Endothelial cell (in vitro differentiated cells): ENCODE data around the gene IRF1. TPM values are rescaled to one million over a fixed set of nuclear protein-coding genes. Genes with fewer than 3 reads are reported as not detected.

Source experiments
- DNase-seq: peaks from one replicate; pipeline ENCODE4 v3.0.0; 2021; ENCODE audit warnings: low spot score
- H3K27ac Mint-ChIP-seq: one replicate; pipeline ENCODE4 v1.8.0; 2021; ENCODE audit warnings: mixed read lengths, inconsistent platforms; ENCODE audit not compliant: unreplicated experiment
- H3K27me3 Mint-ChIP-seq: one replicate; pipeline ENCODE4 v1.8.0; 2021; ENCODE audit warnings: mild to moderate bottlenecking, moderate library complexity, mixed read lengths, inconsistent platforms; ENCODE audit not compliant: unreplicated experiment
- H3K36me3 Mint-ChIP-seq: one replicate; pipeline ENCODE4 v1.8.0; 2021; ENCODE audit warnings: mild to moderate bottlenecking, low read depth, mixed read lengths, inconsistent platforms; ENCODE audit not compliant: unreplicated experiment
- H3K4me1 Mint-ChIP-seq: one replicate; pipeline ENCODE4 v1.8.0; 2021; ENCODE audit warnings: mild to moderate bottlenecking, mixed read lengths, inconsistent platforms; ENCODE audit not compliant: unreplicated experiment
- H3K4me3 Mint-ChIP-seq: one replicate; pipeline ENCODE4 v1.8.0; 2021; ENCODE audit warnings: mild to moderate bottlenecking, mixed read lengths, inconsistent platforms; ENCODE audit not compliant: unreplicated experiment
- H3K9me3 Mint-ChIP-seq: one replicate; pipeline ENCODE4 v1.8.0; 2021; ENCODE audit warnings: mixed read lengths, inconsistent platforms; ENCODE audit not compliant: unreplicated experiment
- CTCF ChIP-seq: fragments of 200-600 bp; sonication (generic); IDR thresholded peaks from one replicate; pipeline ENCODE4 v1.5.0; 2021; ENCODE audit warnings: antibody characterized with exemption; ENCODE audit not compliant: unreplicated experiment
- total RNA-seq: library from RNA; stranded (reverse); fragmentation: NEBNext Ultra II Directional; extraction: Animal tissue kit (Norgen Biotek cat#: 25700); gene quantifications from one replicate; pipeline ENCODE4 v1.2.1, GENCODE V29; 2021; ENCODE audit not compliant: unreplicated experiment

IRF1 gene
- total RNA-seq, 1 donor from 2014 or later, result 7.1 TPM

- no peak for TF ChIP-seq CTCF
- Mint-ChIP-seq H3K4me1 (peaks cover 14% of the 10 kb centered on the region), H3K36me3 (peaks cover 8% of the 10 kb centered on the region), H3K27ac (no peak overlapping the region), H3K4me3 (no peak overlapping the region), H3K27me3 (peaks cover 10% of the 10 kb centered on the region), H3K9me3 (no peaks in the 10 kb centered on the region)
- no peak for DNase-seq
Measured at GRCh38 chr5:132479111-132479951, 11.2 kb downstream of the IRF1 start.

GRCh38 chr5:132478366-132478871, 12.2 kb downstream of the IRF1 start:
- H3K4me1 Mint-ChIP-seq, result peaks cover 14% of the 10 kb centered on the region
- peaks cover 6% of the 10 kb centered on the region for H3K27me3 Mint-ChIP-seq
- H3K9me3 Mint-ChIP-seq, result no peaks in the 10 kb centered on the region
- no peak overlapping the region for H3K27ac Mint-ChIP-seq
- H3K4me3 Mint-ChIP-seq, result no peak overlapping the region
- TF ChIP-seq CTCF, result no peak
- H3K36me3 Mint-ChIP-seq, result peaks cover 5% of the 10 kb centered on the region
- DNase-seq, result no peak

GRCh38 chr5:132477784-132478365, 12.7 kb downstream of the IRF1 start:
- peaks cover 6% of the 10 kb centered on the region for H3K27me3 Mint-ChIP-seq
- peaks cover 2% of the 10 kb centered on the region for H3K36me3 Mint-ChIP-seq
- H3K27ac Mint-ChIP-seq, result no peak overlapping the region
- no peak for DNase-seq
- H3K9me3 Mint-ChIP-seq, result no peaks in the 10 kb centered on the region
- peaks cover 14% of the 10 kb centered on the region for H3K4me1 Mint-ChIP-seq
- TF ChIP-seq CTCF, result no peak
- no peak overlapping the region for H3K4me3 Mint-ChIP-seq

GRCh38 chr5:132476876-132477781, 13.4 kb downstream of the IRF1 start:
- Mint-ChIP-seq H3K9me3 (no peaks in the 10 kb centered on the region), H3K4me1 (peaks cover 14% of the 10 kb centered on the region), H3K4me3 (no peak overlapping the region), H3K36me3 (no peaks in the 10 kb centered on the region), H3K27ac (no peak overlapping the region), H3K27me3 (peaks cover 3% of the 10 kb centered on the region)
- no peak for TF ChIP-seq CTCF
- DNase-seq, result no peak
